GM19043 (cell line): Measurements from ENCODE around the gene EPC2.
"Not testable (repeated sequence)": the region's sequence is repeated elsewhere in the genome, so short reads cannot be mapped to it uniquely, and the experiment has no call there.

Source experiments
- ATAC-seq: cut with Tn5 transposase; IDR thresholded peaks from one replicate; pipeline ENCODE4 v1.9.1; 2021; ENCODE audit warnings: low read depth; ENCODE audit not compliant: unreplicated experiment

The EPC2 gene

GRCh38 chr2:148638543-148638942 is 6.0 kb upstream of the EPC2 start:
- no peak for ATAC-seq

DNA sequence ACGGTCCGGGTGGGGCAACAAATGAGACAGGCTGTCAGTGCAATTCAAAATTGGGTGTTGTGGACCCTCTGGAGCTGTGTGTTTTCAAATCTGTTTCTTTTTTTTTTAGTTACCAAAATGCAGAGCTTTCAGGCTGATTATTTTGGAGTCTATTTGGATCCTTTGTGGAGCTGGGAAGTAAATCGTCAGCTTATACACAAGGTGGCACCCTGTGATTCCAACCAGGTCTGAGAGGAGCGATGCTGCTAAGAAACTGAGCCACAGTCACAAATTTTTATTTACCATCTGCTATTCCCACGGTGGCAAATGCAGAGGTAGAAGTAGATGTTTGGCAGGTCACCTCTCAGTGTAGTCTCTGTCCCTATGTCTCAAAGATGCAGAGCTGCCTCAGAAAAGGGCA is 3.8 kb upstream of the EPC2 start:
- ATAC-seq, result no peak

DNA sequence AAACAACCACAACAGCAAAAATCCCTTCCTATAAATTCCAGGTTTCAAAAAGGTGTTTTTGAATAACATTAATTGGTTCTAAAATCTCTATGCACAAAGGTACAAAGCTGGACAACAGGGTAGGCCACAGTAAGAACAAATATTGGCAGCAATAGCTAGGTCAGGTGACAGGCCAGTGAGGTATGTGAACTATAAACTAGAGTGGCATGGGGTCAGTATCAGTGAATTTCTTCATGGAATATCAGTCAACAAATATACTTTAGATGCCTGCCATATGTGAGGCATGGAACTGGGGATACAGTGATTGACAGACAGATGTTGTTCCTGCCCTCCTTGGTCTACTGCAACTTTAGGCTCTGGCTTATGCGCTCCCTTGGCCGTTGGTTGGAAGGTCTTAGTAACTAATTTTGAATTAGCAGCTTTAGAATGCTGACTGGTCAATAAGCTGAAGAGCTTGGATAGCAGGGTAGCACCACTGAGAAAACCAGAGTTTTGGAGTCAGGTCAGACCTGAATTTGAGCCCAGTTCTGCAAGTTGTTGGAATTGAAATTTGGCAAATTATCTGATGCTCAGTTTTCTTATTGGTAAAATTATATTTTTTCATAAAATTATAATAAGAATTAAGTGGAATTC is 2.3 kb upstream of the EPC2 start:
- no peak for ATAC-seq

GRCh38 chr2:148642891-148643416 is 1.6 kb upstream of the EPC2 start:
- ATAC-seq, result no peak

- ATAC-seq, result peak; percentile 32
These were observed 1.1 kb upstream of the EPC2 start for GRCh38 chr2:148643421-148643820.

DNA sequence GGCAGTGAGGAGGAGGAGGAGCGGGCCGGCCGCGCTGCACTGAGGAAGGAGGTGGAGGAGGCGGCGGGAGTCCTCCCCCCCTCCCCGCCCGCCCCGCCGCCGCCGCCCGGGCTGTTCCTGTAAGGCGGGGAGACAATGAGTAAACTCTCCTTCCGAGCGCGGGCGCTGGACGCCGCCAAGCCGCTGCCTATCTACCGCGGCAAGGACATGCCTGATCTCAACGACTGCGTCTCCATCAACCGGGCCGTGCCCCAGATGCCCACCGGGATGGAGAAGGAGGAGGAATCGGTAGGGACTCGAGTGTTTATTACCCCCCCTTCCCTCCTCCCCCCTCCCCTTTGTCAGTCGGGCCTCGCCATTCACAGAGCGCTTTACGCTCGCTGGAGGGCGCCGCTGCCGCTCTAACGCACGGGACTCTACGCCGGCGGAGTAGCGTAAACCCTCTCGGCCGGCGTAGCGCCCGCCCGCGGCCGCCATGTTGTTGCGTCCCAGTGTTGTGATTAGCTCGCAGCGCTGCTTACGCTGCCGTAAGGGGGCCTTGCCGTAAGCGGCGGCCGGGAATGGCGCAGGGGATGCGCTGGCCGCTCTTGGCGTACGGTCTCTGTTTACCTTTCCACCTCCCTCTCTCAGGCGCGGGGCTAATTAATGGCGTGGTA is 460 bp downstream of the EPC2 start:
- peak; percentile 43 for ATAC-seq

- peak; percentile 43 for ATAC-seq
These were observed 1.1 kb downstream of the EPC2 start for GRCh38 chr2:148645539-148646230.

DNA sequence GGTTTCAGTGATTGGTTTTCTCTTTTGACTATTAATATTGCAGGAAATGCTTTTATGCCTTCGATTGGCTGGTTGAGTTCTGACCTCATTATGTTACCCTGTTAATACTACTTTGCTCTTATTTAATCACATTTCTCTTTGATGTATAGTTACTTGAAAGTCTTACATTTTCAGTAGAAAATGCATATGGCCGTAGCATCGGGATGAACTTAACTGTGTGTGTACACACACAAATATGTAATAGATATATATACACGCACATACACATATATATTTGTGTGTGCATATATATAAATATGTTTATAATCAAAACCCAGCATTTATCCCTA is 1.6 kb downstream of the EPC2 start:
- ATAC-seq, result no peak

DNA sequence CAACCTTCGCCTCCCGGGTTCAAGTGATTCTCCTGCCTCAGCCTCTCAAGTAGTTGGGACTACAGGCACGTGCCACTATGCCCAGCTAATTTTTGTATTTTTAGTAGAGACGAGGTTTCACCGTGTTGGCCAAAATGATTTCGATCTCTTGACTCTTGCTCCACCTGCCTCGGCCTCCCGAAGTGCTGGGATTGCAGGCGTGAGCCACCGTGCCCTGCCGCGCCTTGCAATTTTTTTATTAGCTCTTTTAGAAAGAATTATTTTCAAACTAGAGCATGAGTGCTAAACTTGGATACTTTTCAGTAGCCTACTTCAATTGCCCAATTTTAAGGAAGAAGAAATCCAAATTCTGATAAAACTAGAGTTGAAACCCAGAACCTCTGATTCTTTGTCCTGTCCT is 3.2 kb downstream of the EPC2 start:
- ATAC-seq, result not testable (repeated sequence)

DNA sequence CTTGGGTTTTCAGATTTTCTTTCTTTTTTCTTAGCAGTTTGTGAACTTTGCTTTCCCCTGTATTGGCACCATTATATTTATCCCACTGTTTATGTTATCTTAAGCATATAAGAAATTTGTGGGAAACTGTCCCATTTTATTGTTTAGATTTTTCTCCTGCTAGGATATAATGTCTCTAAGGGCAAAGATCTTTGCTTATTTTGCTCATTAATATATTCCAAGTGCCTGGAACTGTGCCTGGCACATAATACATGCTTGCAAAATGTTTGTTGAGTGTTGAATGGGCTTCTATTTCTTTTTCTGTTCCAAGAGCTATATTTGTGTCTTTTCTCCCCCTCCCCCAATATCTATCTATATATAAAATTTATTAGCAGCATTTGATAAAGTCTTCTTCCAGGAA is 5.4 kb downstream of the EPC2 start:
- ATAC-seq, result no peak

DNA sequence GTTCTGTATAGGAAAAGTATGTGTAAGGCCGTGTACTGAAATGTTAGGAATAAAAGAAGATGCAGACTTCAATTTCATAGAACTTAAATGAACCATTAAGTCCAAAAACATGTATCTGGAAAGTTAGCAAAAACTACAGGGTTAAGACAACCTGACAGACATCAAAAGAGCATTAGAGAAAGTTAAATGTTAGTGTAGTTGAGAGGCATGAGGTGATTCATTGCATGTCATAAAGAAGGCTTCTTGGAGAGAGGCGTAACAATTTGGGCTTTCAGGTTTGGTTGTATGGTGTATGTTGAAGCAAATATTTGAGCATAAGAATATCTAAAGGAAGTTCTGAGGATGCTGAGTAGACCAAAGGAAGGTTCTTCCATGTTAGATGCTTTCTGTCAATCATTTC is 6.3 kb downstream of the EPC2 start:
- no peak for ATAC-seq

GRCh38 chr2:148651972-148652371 is 7.4 kb downstream of the EPC2 start:
- no peak for ATAC-seq

DNA sequence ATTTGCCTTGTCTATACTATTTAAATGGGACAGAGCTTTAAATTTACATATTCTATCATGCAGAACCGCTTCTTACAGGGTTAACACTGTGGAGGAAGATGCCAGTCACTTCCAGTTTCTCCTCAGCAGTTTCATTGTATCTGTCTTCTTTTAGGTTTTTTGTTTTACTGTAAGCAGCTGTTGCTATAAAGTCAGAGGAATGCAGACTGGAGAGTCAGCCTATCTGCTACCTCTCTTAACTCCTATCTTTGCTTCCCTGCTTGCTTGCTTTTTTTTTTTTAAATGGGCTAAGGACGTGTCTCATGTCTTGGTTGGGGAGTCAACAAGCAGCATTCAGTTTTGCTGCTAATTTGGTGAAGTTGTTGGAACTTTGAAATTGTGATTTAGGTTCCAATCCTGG is 8.9 kb downstream of the EPC2 start:
- ATAC-seq, result peak; percentile 80

GRCh38 chr2:148654435-148654834 is 9.9 kb downstream of the EPC2 start:
- ATAC-seq, result no peak

GRCh38 chr2:148656516-148656915 is 12.0 kb downstream of the EPC2 start:
- no peak for ATAC-seq

- ATAC-seq, result peak; percentile 92
These were observed 14.5 kb downstream of the EPC2 start for GRCh38 chr2:148658807-148659722.

- no peak for ATAC-seq
These were observed 16.4 kb downstream of the EPC2 start for GRCh38 chr2:148660999-148661398.

DNA sequence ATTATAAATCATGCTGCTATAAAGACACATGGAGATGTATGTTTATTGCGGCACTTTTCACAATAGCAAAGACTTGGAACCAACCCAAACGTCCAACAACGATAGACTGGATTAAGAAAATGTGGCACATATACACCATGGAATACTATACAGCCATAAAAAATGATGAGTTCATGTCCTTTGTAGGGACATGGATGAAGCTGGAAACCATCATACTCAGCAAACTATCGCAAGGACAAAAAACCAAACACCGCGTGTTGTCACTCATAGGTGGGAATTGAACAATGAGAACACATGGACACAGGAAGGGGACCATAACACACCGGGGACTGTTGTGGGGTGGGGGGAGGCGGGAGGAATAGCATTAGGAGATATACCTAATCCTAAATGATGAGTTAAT is 17.8 kb downstream of the EPC2 start:
- ATAC-seq, result not testable (repeated sequence)

- no peak for ATAC-seq
These were observed 19.7 kb downstream of the EPC2 start for GRCh38 chr2:148664229-148664628.

GRCh38 chr2:148666555-148666954 is 22.0 kb downstream of the EPC2 start:
- ATAC-seq, result no peak
